PC-3 (cell line): ENCODE measurements around the gene TMTC2.

Experiments used
- CTCF ChIP-seq: fragments of 300-600 bp; sonication (generic); conservative IDR thresholded peaks from 2 replicates; pipeline ENCODE4 v1.5.1; 2017; ENCODE audit warnings: antibody characterized with exemption, low read depth, mild to moderate bottlenecking, low read length
- EZH2 ChIP-seq: fragments of 300-600 bp; sonication (generic); IDR thresholded peaks from one replicate; pipeline ENCODE4 v1.6.1; 2017; ENCODE audit warnings: antibody characterized with exemption, mild to moderate bottlenecking, low read length; ENCODE audit not compliant: unreplicated experiment
- EZH2phosphoT487 ChIP-seq: fragments of 300-600 bp; sonication (generic); IDR thresholded peaks from 2 replicates; pipeline ENCODE4 v1.6.1; 2018; ENCODE audit warnings: mild to moderate bottlenecking, antibody characterized with exemption, low read length, borderline replicate concordance

GRCh38 chr12:82805812-82806497 is 119.2 kb downstream of the TMTC2 start:
- no peak for TF ChIP-seq EZH2
- no peak for TF ChIP-seq CTCF
- TF ChIP-seq EZH2phosphoT487, result no peak
